H54 (cell line): ENCODE results near the gene EPB41L4A.

Source experiments
- DNase-seq: peaks from one replicate; pipeline ENCODE4 v3.0.0; 2011; ENCODE audit warnings: low spot score, mixed read lengths; ENCODE audit not compliant: insufficient read length
- FAIRE-seq: peaks from 3 replicates; lab custom pipeline; 2011; peaks lifted over from hg19 to GRCh38; lab: Jason Lieb, UNC
- POLR2A ChIP-seq: IDR thresholded peaks from 2 replicates; pipeline ENCODE4 v1.6.1; 2011; ENCODE audit warnings: low read depth, mild to moderate bottlenecking, low read length

EPB41L4A gene

DNA sequence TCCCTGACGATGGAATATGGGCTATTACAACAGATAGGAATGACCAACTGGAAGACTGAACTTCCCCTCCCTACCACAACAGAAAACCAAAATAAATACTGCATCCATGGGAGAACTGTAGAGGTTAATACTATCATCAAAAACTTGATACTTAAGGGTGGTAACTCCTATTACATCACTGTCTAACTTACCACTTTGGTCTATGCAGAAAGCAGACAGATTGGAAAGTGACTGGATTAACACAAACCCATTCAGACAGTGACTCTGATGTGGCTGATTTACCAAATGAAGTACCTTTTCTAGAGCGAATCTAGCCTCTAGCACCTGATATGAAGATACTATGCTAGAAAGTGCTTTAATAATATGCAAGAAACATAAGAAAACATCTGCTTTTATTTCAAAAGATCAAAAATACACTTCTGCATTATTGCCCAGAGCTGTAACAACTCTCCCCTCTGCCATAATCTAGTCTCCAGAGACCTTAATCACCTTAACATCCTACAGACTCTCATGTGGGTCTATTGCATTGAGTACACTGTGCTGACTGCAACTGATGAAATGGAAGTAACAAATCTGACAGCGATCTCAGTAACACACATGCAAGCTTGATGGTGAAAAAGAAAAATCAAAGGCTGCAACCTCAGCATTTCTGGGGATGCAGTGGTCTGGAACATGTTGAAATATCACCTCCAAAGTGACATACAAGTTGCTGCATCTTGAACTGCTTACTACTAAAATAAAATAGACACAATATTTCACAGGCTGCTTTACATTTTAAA is 62.7 kb downstream of the EPB41L4A start:
- no peak for DNase-seq
- no peak for TF ChIP-seq POLR2A
- no peak for FAIRE-seq

DNA sequence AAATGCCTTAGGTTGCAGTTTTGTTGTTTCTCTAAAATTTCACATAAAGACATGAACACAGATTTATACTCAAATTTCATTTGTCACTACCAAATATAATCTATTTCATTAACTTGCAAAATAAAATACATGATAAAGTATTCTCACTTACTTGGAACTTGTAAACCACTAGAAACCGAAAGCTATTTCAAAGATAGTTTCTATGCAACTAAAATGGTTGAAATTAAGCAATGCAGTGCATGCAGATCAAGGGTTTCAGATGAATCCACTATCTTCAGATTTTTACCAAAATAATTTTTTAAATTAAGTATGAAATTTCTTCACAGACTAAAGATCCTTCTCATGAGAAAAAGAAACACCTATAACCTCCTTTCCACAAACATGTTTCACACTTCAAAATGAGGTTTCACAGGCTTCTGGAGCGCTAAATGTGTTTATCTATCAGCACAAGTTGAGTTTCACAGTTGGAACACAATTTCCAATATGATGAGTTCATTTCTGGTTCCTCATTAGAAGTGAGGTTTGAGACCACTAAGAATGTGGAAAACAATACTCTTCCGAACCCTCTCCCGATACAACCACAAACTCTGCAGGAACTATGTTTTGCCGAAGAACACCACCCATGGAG is 63.9 kb downstream of the EPB41L4A start:
- DNase-seq (no peak), FAIRE-seq (no peak)
- no peak for TF ChIP-seq POLR2A

DNA sequence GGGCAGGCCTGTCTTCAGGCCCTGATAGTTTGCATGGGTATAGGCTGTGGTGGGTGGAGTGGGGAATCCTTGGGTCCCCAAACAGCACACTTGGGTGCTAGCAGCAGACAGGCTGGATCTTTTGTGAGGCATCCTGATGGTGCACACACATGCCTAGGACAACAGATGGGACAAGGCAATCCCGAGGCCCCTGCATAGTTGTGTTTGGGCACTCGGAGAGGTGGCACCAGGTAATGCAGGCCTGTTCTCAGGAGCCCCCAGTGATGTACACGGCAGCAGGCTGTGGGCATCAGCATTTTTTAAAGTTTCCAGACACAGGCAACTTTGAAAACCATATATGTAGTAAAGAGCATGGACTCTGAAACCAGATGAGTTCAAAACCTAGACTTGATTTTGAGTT is 65.4 kb downstream of the EPB41L4A start:
- DNase-seq (no peak), FAIRE-seq (no peak)
- TF ChIP-seq POLR2A: no peak

DNA sequence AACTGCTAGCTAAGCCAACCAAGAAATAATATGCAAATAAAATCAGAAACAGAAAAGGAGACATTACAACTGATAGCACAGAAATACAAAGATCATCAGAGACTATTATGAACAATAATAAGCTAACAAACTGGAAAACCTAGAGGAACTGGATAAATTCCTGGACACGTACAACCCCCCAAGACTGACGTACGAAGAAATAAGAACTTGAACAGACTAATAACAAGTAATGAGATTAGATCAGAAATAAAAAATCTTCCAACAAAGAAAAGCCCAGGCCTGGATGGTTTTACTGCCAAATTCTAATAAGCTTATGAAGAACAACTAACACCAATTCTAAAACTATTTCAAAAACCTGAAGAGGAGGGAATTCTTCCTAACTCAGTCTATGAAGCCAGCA is 67.9 kb downstream of the EPB41L4A start:
- DNase-seq (no peak), FAIRE-seq (no peak)
- TF ChIP-seq POLR2A: no peak

DNA sequence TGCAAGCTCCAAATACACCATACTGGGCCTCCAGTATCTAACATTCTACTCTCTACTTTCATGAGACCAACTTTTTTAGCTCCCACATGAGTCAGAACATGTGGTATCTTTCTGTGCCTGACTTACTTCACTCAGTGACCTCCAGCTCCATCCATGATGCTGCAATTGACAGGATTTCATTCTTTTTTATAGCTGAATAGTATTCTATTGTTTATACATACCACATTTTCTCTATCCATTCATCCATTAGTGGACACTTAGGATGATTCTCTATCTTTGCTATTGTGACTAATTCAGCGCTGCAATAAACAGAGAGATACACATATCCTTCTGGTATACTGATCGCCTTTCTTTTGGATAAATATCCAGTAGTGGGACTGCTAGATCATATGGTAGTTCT is 68.5 kb downstream of the EPB41L4A start:
- no peak for TF ChIP-seq POLR2A
- FAIRE-seq (no peak), DNase-seq (no peak)

DNA sequence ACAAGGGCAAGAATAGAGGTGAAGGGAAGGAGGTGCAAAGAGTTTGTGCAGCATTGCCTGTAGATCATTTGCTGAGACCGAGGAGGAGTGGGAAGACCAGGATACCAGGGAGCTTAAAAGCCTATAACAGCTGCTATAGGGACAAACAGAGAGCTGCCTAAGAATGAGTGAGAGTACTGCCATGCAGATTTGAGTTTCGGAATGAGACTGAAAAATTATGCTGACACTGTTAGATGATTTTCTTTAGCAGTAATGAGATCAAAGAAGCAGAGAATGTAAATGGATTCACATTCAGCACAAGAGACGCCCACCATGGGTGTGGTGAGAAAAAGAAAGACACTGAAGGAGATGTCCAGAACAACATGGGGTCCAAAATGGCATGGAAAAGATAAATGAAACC is 69.7 kb downstream of the EPB41L4A start:
- TF ChIP-seq POLR2A: no peak
- DNase-seq (no peak), FAIRE-seq (no peak)

DNA sequence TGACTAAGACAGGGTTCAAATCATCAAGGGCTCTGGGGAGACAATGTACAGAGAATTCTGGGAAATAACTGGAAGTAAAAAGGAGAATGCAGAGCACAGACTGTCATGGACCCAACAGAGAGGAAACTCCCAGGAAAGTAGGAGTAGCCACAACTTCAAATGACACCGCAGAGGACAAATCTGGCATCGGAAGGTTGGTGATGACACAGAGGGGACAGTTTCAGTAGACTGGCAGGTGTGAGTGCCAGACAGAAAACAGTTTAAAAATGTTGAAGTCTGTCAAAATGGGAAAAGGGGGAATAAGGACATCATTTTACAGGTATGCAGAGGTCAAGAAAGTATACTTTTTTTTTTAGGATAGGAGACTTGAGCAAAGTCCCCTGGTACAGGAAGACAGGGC is 70.2 kb downstream of the EPB41L4A start:
- DNase-seq (no peak), FAIRE-seq (no peak)

DNA sequence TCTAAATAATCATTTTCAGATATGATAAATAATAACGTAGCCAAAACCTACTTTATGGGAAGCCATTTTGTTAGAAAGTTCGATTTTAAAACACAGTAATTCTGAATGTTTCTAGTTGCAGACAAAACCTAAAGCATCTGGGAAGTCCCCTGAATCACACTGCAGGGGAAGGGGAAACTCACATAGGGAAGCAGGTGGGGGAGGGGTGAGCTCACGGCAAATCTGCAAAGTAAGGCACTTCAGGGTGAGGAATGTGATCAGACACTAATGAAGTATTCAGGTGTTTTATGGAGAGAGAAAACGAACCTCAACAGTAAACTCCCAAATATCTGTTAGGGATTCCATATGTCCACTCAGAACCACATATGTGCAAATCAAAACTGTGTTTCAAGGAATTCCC is 70.7 kb downstream of the EPB41L4A start:
- no peak for TF ChIP-seq POLR2A
- no peak for DNase-seq
- no peak for FAIRE-seq

More for the DNA sequence above, 70.2 kb downstream of the EPB41L4A start:
- no peak for TF ChIP-seq POLR2A

DNA sequence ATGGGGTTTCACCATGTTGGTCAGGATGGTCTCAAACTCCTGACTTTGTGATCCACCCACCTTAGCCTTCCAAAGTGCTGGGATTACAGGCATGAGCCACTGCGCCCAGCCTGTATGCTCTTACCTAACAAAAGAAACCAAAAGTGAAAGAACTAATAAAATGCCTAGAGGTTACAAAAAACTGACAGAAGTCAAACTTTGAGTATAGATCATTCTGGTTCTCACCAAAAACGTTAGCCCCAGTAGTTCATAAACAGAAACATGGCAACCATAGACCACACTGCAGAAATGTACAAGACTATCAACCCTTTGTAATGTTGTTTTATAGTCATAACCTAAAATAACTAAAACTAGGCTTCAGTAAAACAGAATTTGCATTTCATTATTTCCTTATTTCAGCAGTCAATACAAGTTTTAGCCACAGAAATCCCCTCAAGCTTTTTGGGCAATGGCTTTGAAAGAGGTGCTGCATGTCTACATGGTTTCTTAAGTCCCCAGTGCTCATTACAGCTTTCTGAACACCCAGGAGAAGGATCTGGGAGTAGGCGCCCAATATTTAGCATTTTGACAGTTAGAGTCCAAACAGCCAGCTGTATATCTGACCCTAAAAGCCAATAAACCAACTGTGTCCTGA is 72.5 kb downstream of the EPB41L4A start:
- no peak for FAIRE-seq
- DNase-seq: no peak
- TF ChIP-seq POLR2A: no peak

DNA sequence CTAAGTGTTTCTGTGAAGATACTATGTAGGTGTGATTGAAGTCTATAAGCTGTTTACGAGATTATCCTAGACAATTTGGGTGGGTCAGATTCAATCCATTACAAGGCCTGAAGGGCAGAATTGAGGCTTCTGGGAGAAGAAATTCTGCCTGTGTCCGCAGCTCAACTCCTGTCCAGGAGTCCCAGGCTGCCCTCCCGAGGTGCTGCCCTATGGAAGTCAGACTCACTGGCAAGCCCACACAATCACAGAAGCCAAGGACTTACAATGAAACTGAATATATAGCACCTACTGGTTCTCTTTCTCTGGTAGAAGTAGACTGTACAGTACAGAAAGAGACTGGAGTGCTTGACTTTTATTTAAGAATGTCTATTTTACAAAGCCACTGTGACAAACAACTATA is 74.5 kb downstream of the EPB41L4A start:
- DNase-seq: no peak
- TF ChIP-seq POLR2A: no peak
- no peak for FAIRE-seq

DNA sequence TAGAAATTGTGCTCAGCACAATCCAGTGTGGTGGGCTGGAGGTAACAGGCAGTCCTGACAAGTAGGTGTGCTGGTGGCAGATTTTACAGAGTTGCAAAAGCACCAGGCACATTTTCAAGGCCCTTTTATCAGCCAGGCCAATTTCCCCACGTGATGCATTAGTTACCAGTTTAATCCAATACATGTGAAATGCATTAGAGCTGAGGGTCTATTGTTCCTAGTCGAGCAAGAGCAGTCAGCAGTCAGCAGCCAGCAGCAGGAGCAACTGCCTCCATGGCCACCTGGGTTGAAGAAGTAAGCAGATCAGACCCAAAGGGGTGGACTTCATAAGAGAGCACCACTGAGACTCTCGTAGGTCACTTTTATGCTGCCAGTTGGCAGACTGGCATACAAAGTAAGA is 76.7 kb downstream of the EPB41L4A start:
- no peak for TF ChIP-seq POLR2A
- FAIRE-seq (no peak), DNase-seq (no peak)

DNA sequence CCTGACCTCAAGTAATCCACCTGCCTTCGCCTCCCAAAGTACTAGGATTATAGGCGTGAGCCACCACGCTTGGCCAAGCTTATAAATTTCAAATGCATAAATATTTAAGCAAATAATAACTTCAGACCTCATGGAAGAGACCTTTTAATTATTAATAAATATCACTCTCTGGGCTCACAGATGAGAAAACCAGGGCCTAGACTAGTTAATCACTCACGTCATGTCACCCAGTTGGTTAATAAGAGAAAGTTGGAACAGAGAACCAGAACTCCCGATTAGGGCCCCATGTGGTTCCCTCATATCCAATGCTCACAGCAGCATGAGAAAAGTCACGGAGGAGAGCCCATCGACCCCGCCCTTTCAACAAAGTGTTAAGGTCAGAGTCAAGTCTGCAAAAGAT is 79.3 kb downstream of the EPB41L4A start:
- FAIRE-seq: no peak
- TF ChIP-seq POLR2A: no peak
- no peak for DNase-seq

DNA sequence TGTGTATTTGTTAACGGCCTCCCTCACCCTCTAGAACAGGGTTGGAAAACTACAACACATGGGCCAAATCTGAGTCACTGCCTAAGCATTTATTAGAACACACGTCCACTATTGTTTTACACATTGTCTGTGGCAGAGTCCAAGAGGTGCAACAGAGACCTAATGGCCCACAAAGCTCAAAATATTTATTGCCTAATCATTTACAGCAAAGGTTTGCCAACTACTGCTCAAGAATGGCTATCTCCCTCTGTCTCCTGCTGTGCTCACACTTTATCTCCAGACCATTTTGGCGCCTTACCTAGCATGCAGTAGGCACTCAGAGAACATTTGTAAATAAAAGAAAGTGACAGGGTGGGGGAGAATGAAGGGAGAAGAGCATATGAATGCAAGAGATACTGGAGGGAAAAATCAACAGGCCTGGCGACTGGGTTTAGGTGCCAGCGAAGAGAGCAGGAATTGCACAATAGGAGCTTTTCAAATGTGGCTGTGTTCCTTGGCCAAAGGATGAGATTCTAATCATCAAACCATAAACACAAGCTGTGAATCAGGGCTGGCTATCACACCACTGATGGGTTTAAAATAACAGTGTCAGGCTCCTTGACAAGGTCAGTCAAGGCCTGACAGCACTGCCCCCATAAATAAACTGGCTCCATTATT is 80.3 kb downstream of the EPB41L4A start:
- FAIRE-seq: no peak
- no peak for DNase-seq
- TF ChIP-seq POLR2A: no peak

DNA sequence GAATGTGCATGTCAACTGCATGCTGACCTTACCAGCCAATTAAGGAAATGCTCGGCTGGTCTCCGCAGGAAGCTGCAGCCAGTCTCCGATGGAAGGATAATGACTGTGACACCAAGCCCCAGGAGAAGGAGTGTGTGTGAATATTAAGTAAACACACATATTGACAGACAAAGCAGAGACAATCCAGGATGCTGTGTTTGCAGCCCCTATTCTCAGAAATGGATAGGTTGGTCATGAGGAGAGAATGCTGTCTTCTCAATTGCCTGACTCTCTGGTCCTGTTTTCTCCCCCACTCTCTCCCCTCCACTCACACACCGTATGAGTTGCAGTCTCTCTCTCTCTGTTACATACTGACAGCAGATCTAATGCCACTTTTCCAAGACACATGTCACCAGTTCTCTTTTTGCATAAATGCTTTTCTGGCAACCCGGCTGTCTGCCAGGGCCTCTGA is 85.7 kb downstream of the EPB41L4A start:
- TF ChIP-seq POLR2A: no peak
- DNase-seq (no peak), FAIRE-seq (no peak)
